Endometrial microvascular endothelial cells (primary cell): ENCODE results near the gene S100A3. TPM values are rescaled to one million over a fixed set of nuclear protein-coding genes. Genes with fewer than 3 reads are reported as not detected.
"Not testable (repeated sequence)": the region's sequence is repeated elsewhere in the genome, so short reads cannot be mapped to it uniquely, and the experiment has no call there.

Experiments
- in situ Hi-C: cut with HindIII; loops from 2 replicates; pipeline ENCODE4 v1.10.0; 2017; ENCODE audit warnings: low sequenced_read_pairs, low pct_unique_long_range_greater_than_20kb; ENCODE audit errors: inconsistent ontology term
- total RNA-seq: library from RNA; depleted of rRNA; stranded (reverse); fragments of >200 nt; gene quantifications from one replicate; pipeline ENCODE4 v1.2.3, GENCODE V29; 2015; ENCODE audit errors: inconsistent ontology term

Gene S100A3
- total RNA-seq, 1 donor from 2014 or later = 3.7 TPM

GRCh38 chr1:153522353-153523048 lies 26.6 kb downstream of the S100A3 start:
- in situ Hi-C loops = not testable (repeated sequence)

DNA sequence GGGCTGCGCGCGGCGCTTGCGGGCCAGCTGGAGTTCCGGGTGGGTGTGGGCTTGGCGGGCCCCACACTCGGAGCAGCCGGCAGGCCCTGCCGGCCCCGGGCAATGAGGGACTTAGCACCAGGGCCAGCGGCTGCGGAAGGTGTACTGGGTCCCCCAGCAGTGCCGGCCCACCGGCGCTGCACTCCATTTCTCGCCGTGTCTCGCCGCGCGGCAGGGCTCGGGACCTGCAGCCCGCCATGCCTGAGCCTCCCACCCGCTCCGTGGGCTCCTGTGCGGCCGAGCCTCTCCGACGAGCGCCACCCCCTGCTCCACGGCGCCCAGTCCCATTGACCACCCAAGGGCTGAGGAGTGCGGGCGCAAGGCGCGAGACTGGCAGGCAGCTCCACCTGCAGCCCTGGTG lies 27.2 kb downstream of the S100A3 start:
- in situ Hi-C loops = not testable (repeated sequence)

- in situ Hi-C loops = no loop called here
Measured at GRCh38 chr1:153520818-153521476, 28.1 kb downstream of the S100A3 start.

- in situ Hi-C loops = not testable (repeated sequence)
Measured at GRCh38 chr1:153520137-153520691, 28.8 kb downstream of the S100A3 start.

GRCh38 chr1:153519242-153519641 lies 29.8 kb downstream of the S100A3 start:
- in situ Hi-C loops = no loop called here

GRCh38 chr1:153515504-153516394 lies 33.3 kb downstream of the S100A3 start:
- in situ Hi-C loops = no loop called here

- in situ Hi-C loops = no loop called here
Measured at GRCh38 chr1:153513666-153514065, 35.4 kb downstream of the S100A3 start.

GRCh38 chr1:153513023-153513422 lies 36.0 kb downstream of the S100A3 start:
- in situ Hi-C loops = no loop called here

- in situ Hi-C loops = no loop called here
Measured at GRCh38 chr1:153510984-153511410, 38.1 kb downstream of the S100A3 start.

DNA sequence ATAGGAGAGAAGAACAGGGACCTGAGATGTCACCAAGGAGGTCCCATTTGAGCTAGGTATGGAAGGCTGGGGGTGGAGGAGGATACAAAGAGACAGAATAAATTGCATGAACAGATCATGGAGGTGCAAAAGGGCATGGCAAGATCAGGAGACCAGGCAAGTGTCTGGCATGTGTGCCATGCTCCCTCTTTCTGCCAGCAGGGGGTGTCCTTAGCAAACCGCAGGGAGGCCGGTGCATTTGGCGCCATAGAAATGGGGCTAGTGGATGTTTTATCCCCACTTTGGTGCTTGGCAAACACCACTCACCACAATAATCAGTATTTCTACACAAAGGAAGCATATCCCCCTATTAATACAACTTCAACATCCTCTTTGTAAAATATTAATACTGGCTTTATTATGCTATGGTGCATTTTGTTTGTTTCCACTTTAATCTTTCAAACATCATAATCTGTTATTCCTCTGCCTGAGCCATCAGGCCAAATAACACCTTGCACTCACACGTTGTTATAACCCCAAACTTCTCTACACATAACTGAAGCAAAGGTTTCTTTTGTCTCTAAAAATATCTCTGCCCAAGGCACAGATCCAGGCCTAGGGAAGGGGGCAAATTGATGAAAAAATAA lies 39.2 kb downstream of the S100A3 start:
- in situ Hi-C loops = no loop called here

DNA sequence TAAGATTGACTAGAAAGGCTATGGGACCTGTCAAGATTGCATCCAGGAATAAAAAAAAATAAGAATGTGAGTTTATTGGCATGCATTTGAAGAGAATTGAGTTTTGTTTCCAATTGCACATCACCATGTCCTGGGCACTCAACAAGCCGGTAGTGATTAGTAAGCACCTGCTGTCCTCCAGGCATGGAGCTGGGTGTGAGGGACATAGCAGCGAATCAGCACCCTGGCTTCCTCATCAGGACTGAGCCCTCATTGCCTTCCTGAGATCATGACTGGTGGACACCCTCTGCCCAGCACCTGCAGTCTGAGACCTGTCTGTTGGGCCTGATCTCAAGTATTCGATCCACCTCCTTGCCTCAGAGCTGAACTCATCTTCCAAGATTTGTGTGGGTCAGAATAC lies 40.0 kb downstream of the S100A3 start:
- in situ Hi-C loops = no loop called here

DNA sequence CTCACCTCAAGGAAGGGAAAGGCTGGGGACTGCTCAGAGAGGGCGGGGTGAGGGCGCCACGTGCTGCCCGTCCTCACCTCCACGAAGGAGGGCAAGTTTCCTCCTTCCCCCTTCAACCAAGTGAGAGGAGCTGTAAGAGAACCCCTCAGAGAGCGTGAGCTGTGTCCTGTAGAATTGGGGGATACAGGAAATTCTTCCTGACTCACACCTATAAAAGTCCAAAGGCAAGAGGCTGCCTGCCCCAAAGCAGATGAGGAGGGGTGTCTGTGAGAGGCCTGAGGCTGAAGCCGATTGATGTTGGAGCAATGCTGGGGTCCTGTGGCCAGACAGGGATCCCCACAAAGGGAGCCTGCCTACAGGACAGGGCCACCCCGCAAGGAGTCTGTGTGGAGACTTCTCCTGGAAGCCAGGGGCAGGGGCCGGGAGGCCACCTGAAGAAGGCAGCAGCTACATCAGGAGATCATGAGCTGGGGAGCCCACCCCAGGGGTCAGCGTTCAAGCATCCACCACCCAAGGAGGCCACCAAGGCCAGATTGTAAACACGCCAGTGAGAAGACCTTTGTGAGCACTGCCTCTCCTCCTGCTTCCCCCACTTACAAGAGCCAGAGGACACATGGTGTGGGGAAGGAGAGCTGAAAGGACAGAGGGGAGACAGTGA lies 41.0 kb downstream of the S100A3 start:
- in situ Hi-C loops = no loop called here

DNA sequence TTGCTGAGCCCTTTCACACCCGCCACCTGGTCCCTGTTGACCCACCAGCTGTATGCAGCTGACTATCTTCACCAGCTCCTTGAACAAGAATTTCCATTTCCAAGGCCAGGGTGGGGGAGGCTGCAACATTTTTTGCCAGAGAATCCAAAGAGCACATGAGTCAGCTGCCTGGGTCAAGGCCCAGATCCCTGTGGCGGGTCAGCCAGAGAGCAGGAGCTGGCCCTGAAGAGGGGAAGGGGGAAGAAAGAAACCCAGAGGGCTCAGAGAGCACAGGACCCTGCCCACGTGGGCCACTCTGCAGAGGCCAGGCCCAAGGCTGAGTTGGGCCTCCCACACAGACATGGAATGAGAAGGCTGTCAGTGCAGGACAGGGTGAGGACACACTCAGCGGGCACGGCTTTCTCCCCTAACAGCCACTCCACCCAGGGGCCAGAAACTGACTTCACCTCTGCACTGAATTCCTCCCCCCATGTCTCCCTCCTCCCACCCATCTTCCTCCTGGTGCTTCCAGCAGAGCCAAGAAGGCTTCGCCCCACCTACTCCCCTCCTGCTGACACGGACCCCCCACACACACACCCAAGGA lies 42.1 kb downstream of the S100A3 start:
- in situ Hi-C loops = no loop called here

DNA sequence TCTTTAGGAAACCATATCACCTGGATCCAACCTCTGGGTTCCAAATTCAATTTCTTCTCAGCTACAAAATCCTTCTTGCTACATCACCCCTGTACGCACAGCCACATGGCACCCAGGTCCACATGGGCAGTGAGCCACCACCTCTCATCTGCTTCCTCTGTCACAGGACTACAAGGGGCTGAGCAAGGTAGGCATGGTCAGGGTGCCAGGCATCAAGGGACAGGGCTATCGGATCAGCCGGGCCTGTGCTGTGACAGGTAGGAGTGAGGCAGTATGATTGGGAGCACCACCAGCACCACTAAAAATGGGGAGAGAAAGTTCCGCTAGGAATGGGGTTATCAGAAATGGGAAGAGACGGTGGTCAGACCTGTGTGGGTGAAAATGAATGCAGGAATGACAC lies 42.7 kb downstream of the S100A3 start:
- in situ Hi-C loops = no loop called here

DNA sequence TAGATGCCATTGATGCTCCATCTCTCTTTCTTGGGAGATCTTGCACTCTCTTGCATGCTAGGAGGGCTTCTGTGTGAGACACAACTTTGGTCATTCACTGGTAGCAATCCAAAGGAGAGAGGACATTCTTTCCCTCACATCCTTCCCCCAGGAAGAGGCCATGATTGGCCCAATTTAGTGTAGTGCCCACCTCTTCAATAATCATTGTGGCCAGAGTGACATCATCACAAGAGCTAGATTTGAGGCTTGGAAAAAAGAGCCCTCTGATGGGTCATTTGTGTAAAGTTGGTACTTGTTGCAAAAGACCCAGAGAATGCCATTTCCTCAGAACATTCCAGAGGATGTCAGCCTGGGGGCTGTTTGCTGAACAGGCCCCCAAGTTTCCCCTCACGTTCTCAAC lies 43.5 kb downstream of the S100A3 start:
- in situ Hi-C loops = no loop called here

GRCh38 chr1:153503766-153504165 lies 45.3 kb downstream of the S100A3 start:
- in situ Hi-C loops = no loop called here

DNA sequence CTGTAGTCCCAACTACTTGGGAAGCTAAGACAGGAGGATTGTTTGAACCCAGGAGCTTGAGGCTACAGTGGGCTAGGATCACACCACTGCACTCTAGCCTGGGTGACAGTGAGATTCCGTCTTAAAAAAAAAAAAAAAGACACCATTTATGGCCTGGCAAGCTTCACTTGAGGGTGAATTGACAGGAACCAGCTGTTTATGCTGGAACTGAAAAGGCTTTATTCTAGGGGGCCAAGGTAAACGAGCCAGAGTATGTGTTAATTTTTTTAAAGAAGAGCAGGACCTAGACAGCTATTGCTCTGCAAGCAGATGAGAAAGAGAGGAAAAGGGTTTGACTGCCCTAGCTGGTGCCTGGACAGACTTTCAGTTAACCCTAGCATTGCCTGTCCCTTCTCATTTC lies 50.3 kb downstream of the S100A3 start:
- in situ Hi-C loops = loop anchor here (25.0 kb wide), 1 partner anchor 136 kb away; the partner anchor contains the start of gene S100A9
